RWPE2 (cell line): ENCODE data around the gene MRPS2.

Source experiments
- ATAC-seq: fragments of 200-7000 bp; cut with Tn5 transposase; 3 replicates; pipeline ENCODE4 v1.9.1; 2021; ENCODE audit warnings: low read depth
- DNase-seq: peaks from one replicate; pipeline ENCODE4 v3.0.0-alpha.2; 2020; ENCODE audit warnings: low spot score
- H3K27ac ChIP-seq: fragments of 450-650 bp; 2 replicates; pipeline ENCODE4 v1.5.1; 2017; ENCODE audit warnings: mild to moderate bottlenecking; ENCODE audit not compliant: poor library complexity, severe bottlenecking
- H3K27me3 ChIP-seq: fragments of 250-450 bp; sonication (Bioruptor Pico); 2 replicates; pipeline ENCODE4 v1.5.1; 2021; ENCODE audit warnings: mild to moderate bottlenecking, moderate library complexity; ENCODE audit not compliant: insufficient read depth, poor library complexity, severe bottlenecking
- H3K36me3 ChIP-seq: fragments of 250-450 bp; sonication (Bioruptor Pico); 2 replicates; pipeline ENCODE4 v1.5.1; 2020; ENCODE audit warnings: low read depth, mild to moderate bottlenecking, moderate library complexity
- H3K4me1 ChIP-seq: fragments of 250-450 bp; sonication (Bioruptor Pico); 2 replicates; pipeline ENCODE4 v1.5.1; 2021; ENCODE audit warnings: mild to moderate bottlenecking, moderate library complexity; ENCODE audit not compliant: insufficient read depth, poor library complexity, severe bottlenecking
- H3K4me3 ChIP-seq: fragments of 250-450 bp; sonication (Bioruptor Pico); 2 replicates; pipeline ENCODE4 v1.5.1; 2021; ENCODE audit warnings: mild to moderate bottlenecking, moderate library complexity; ENCODE audit not compliant: severe bottlenecking
- H3K9me3 ChIP-seq: fragments of 250-450 bp; sonication (Bioruptor Pico); 2 replicates; pipeline ENCODE4 v1.5.1; 2021; ENCODE audit warnings: mild to moderate bottlenecking, moderate library complexity; ENCODE audit not compliant: severe bottlenecking
- TF ChIP-seq, protein P1 (sequence below): fragments of 450-650 bp; IDR thresholded peaks from one replicate; pipeline ENCODE4 v1.5.1; 2017; ENCODE audit warnings: mild to moderate bottlenecking, moderate library complexity; ENCODE audit not compliant: poor library complexity, severe bottlenecking

MRPS2 gene

GRCh38 chr9:135502873-135503321 lies 2.4 kb downstream of the MRPS2 start:
- Histone ChIP-seq H3K4me3 (no peak overlapping the region), H3K27me3 (no peaks in the 10 kb centered on the region)

DNA sequence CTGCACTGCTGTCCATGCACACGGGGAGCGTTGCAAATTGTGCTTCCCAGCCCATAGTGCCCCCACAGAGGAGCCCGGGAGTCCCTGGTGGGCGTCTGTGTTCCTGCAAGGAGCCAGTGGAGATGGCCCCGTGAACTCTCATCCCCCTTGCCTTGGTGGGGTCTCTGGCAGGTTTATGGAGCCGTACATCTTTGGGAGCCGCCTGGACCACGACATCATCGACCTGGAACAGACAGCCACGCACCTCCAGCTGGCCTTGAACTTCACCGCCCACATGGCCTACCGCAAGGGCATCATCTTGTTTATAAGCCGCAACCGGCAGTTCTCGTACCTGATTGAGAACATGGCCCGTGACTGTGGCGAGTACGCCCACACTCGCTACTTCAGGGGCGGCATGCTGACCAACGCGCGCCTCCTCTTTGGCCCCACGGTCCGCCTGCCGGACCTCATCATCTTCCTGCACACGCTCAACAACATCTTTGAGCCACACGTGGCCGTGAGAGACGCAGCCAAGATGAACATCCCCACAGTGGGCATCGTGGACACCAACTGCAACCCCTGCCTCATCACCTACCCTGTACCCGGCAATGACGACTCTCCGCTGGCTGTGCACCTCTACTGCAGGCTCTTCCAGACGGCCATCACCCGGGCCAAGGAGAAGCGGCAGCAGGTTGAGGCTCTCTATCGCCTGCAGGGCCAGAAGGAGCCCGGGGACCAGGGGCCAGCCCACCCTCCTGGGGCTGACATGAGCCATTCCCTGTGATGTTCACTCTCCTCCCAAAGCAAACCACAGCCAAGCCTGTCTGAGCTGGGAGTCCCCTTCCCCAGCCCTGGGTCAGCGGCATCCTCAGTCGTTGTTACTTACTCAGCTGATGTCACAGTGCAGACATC lies 3.1 kb downstream of the MRPS2 start:
- DNase-seq = peak; percentile 55

More at GRCh38 chr9:135502873-135503321, 2.4 kb downstream of the MRPS2 start:
- peaks cover 31% of the 10 kb centered on the region for H3K36me3 ChIP-seq
- H3K27ac ChIP-seq = no peak overlapping the region
- DNase-seq (peak; percentile 47), ATAC-seq (no peak)
- no peaks in the 10 kb centered on the region for H3K9me3 ChIP-seq
- TF ChIP-seq, protein P1, sequence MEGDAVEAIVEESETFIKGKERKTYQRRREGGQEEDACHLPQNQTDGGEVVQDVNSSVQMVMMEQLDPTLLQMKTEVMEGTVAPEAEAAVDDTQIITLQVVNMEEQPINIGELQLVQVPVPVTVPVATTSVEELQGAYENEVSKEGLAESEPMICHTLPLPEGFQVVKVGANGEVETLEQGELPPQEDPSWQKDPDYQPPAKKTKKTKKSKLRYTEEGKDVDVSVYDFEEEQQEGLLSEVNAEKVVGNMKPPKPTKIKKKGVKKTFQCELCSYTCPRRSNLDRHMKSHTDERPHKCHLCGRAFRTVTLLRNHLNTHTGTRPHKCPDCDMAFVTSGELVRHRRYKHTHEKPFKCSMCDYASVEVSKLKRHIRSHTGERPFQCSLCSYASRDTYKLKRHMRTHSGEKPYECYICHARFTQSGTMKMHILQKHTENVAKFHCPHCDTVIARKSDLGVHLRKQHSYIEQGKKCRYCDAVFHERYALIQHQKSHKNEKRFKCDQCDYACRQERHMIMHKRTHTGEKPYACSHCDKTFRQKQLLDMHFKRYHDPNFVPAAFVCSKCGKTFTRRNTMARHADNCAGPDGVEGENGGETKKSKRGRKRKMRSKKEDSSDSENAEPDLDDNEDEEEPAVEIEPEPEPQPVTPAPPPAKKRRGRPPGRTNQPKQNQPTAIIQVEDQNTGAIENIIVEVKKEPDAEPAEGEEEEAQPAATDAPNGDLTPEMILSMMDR = no peak
- H3K4me1 ChIP-seq = no peaks in the 10 kb centered on the region

DNA sequence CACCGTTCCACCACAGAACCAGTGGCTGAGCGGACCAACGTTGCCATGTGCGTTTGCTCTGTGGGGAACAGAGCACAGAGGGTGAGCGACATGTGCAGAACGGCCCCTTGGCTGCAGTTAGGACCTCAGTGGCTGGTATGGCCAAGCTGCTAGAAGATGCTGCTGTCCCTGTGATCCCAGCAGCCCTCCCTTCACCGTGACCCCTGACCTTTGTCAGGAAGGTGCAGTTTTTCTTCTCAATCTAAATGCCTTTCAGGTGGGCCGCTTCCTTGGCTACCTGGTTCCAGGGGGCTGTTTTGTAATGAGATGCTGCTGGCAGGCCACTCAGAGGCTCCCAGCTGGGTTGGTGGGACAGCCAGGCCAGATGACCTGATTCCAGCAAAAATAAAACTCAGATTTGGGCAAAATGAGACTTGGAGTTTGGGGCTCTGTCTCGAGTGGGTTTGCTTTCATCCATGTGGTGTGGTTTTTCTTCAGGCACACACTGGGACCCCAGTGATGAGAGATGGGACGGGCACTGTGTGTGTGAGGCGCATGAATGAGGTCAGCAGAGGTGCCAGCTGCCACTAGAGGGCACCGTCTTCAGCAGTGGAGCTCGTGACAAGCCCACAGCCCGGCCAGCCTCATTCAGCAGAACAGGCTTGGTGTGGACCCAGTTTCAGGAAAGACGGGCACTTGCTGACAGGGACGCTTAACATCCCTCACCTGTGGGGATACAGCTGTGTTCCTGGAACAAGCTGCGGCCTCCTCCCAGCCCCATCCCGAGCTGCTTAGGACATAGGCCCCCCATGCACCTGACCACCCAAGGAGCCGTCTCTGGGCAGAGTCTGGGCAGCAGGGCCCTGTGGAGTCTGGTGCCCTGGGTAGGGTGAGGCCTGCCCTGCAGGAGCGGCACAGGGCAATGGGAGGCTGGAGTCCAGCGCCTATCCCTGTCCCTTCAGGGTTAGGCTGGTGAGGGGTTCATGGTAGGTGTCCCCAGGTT lies 4.1 kb downstream of the MRPS2 start:
- no peaks in the 10 kb centered on the region for H3K4me1 ChIP-seq
- peak; percentile 66 for DNase-seq
- peak; percentile 43; the same call in 2 of the 3 replicates for ATAC-seq
- H3K9me3 ChIP-seq = no peaks in the 10 kb centered on the region
- no peak overlapping the region for H3K4me3 ChIP-seq
- TF ChIP-seq, protein P1 = peak; percentile 76
- H3K27me3 ChIP-seq = no peaks in the 10 kb centered on the region
- peaks cover 31% of the 10 kb centered on the region for H3K36me3 ChIP-seq
- H3K27ac ChIP-seq = no peak overlapping the region

More for the DNA sequence above, 3.1 kb downstream of the MRPS2 start:
- H3K9me3 ChIP-seq = no peaks in the 10 kb centered on the region
- no peak overlapping the region for H3K4me3 ChIP-seq
- ATAC-seq = no peak
- no peaks in the 10 kb centered on the region for H3K27me3 ChIP-seq
- TF ChIP-seq, protein P1 = no peak
- H3K27ac ChIP-seq = no peak overlapping the region
- H3K36me3 ChIP-seq = peaks cover 31% of the 10 kb centered on the region
- no peaks in the 10 kb centered on the region for H3K4me1 ChIP-seq

GRCh38 chr9:135505406-135506187 lies 5.1 kb downstream of the MRPS2 start:
- TF ChIP-seq, protein P1 = no peak
- no peaks in the 10 kb centered on the region for H3K9me3 ChIP-seq
- DNase-seq (peak; percentile 49), ATAC-seq (no peak)
- H3K36me3 ChIP-seq = peaks cover 31% of the 10 kb centered on the region
- H3K4me3 ChIP-seq = no peak overlapping the region
- H3K27me3 ChIP-seq = no peaks in the 10 kb centered on the region
- no peak overlapping the region for H3K27ac ChIP-seq
- no peaks in the 10 kb centered on the region for H3K4me1 ChIP-seq
